ENCODE measurements around the gene DENND11.

The DENND11 gene

GRCh38 chr7:141715794-141716689, 14.1 kb upstream of the DENND11 start:
- H3K27ac Mint-ChIP-seq: no peak overlapping the region
- no peak overlapping the region for H3K4me3 Mint-ChIP-seq

GRCh38 chr7:141715018-141715417, 13.1 kb upstream of the DENND11 start:
- DNase-seq (no peak), ATAC-seq (replicated peaks) (no peak)
- no peaks in the 10 kb centered on the region for H3K27me3 Mint-ChIP-seq
- H3K27ac Mint-ChIP-seq: no peak overlapping the region
- no peak overlapping the region for H3K4me3 Mint-ChIP-seq
- no peaks in the 10 kb centered on the region for H3K36me3 Mint-ChIP-seq (ENCODE audit: insufficient read depth)
- peaks cover 3% of the 10 kb centered on the region in 2 donors for H3K4me1 Mint-ChIP-seq (ENCODE audit: low read depth in 2 of 2)
- H3K9me3 Mint-ChIP-seq: no peaks in the 10 kb centered on the region

More at GRCh38 chr7:141715794-141716689, 14.1 kb upstream of the DENND11 start:
- DNase-seq (no peak), ATAC-seq (replicated peaks) (no peak)
- Mint-ChIP-seq H3K36me3 (ENCODE audit: insufficient read depth) (no peaks in the 10 kb centered on the region), H3K9me3 (no peaks in the 10 kb centered on the region), H3K27me3 (no peaks in the 10 kb centered on the region), H3K4me1 (ENCODE audit: low read depth in 2 of 2) (peaks cover 3% of the 10 kb centered on the region in 2 donors)

GRCh38 chr7:141714571-141714970, 12.6 kb upstream of the DENND11 start:
- DNase-seq (no peak), ATAC-seq (replicated peaks) (no peak)
- H3K27me3 Mint-ChIP-seq: no peaks in the 10 kb centered on the region
- H3K27ac Mint-ChIP-seq: no peak overlapping the region
- peaks cover 3% of the 10 kb centered on the region in 2 donors for H3K4me1 Mint-ChIP-seq (ENCODE audit: low read depth in 2 of 2)
- no peaks in the 10 kb centered on the region for H3K36me3 Mint-ChIP-seq (ENCODE audit: insufficient read depth)
- H3K9me3 Mint-ChIP-seq: no peaks in the 10 kb centered on the region
- H3K4me3 Mint-ChIP-seq: no peak overlapping the region

- Mint-ChIP-seq H3K27ac (no peak overlapping the region), H3K4me1 (ENCODE audit: low read depth in 2 of 2) (peaks cover 3% of the 10 kb centered on the region in 2 donors), H3K4me3 (no peak overlapping the region), H3K9me3 (no peaks in the 10 kb centered on the region), H3K36me3 (ENCODE audit: insufficient read depth) (no peaks in the 10 kb centered on the region), H3K27me3 (no peaks in the 10 kb centered on the region)
- DNase-seq (no peak), ATAC-seq (replicated peaks) (no peak)
Observed at GRCh38 chr7:141713890-141714289, 11.9 kb upstream of the DENND11 start.

- no peak for ATAC-seq (replicated peaks)
- H3K27me3 Mint-ChIP-seq: no peaks in the 10 kb centered on the region
- H3K27ac Mint-ChIP-seq: no peak overlapping the region
- no peaks in the 10 kb centered on the region for H3K36me3 Mint-ChIP-seq (ENCODE audit: insufficient read depth)
- no peak overlapping the region for H3K4me3 Mint-ChIP-seq
- H3K9me3 Mint-ChIP-seq: no peaks in the 10 kb centered on the region
- H3K4me1 Mint-ChIP-seq (ENCODE audit: low read depth in 2 of 2): peaks cover 3% of the 10 kb centered on the region in 2 donors
- no peak for DNase-seq
Observed at GRCh38 chr7:141712603-141713255, 10.8 kb upstream of the DENND11 start.

GRCh38 chr7:141710301-141710700, 8.3 kb upstream of the DENND11 start:
- H3K27me3 Mint-ChIP-seq: no peaks in the 10 kb centered on the region
- ATAC-seq (replicated peaks) (peak; percentile 46), DNase-seq (no peak)
- H3K36me3 Mint-ChIP-seq (ENCODE audit: insufficient read depth): no peaks in the 10 kb centered on the region
- no peaks in the 10 kb centered on the region for H3K9me3 Mint-ChIP-seq
- H3K4me1 Mint-ChIP-seq (ENCODE audit: low read depth in 2 of 2): peaks cover 3% of the 10 kb centered on the region in 2 donors
- no peak overlapping the region for H3K4me3 Mint-ChIP-seq
- peak overlapping the region in 1 of 2 donors; percentile 9 for H3K27ac Mint-ChIP-seq

- Mint-ChIP-seq H3K9me3 (no peaks in the 10 kb centered on the region), H3K4me3 (no peak overlapping the region), H3K36me3 (ENCODE audit: insufficient read depth) (no peaks in the 10 kb centered on the region), H3K27me3 (no peaks in the 10 kb centered on the region), H3K27ac (no peak overlapping the region), H3K4me1 (ENCODE audit: low read depth in 2 of 2) (peaks cover 3% of the 10 kb centered on the region in 2 donors)
- ATAC-seq (replicated peaks) (no peak), DNase-seq (no peak)
Observed at GRCh38 chr7:141709749-141710148, 7.8 kb upstream of the DENND11 start.

GRCh38 chr7:141709318-141709717, 7.4 kb upstream of the DENND11 start:
- H3K27ac Mint-ChIP-seq: no peak overlapping the region
- no peak overlapping the region for H3K4me3 Mint-ChIP-seq
- no peaks in the 10 kb centered on the region for H3K36me3 Mint-ChIP-seq (ENCODE audit: insufficient read depth)
- no peaks in the 10 kb centered on the region for H3K9me3 Mint-ChIP-seq
- no peaks in the 10 kb centered on the region for H3K27me3 Mint-ChIP-seq
- DNase-seq (no peak), ATAC-seq (replicated peaks) (no peak)
- peaks cover 3% of the 10 kb centered on the region in 2 donors for H3K4me1 Mint-ChIP-seq (ENCODE audit: low read depth in 2 of 2)

GRCh38 chr7:141708351-141708750, 6.4 kb upstream of the DENND11 start, which contains the start of gene WEE2:
TSS of gene WEE2 (plus strand) at chr7:141708353. CDS start at chr7:141708759, 406 bp downstream.
- H3K27me3 Mint-ChIP-seq: no peaks in the 10 kb centered on the region
- DNase-seq (no peak), ATAC-seq (replicated peaks) (no peak)
- H3K4me3 Mint-ChIP-seq: no peak within 1 kb of the TSS
- no peaks in the 10 kb centered on the region for H3K9me3 Mint-ChIP-seq
- H3K36me3 Mint-ChIP-seq (ENCODE audit: insufficient read depth): no peaks in the 10 kb centered on the region
- no peak within 1 kb of the TSS for H3K27ac Mint-ChIP-seq
- peaks cover 3 to 4% of the 10 kb centered on the region in 2 donors for H3K4me1 Mint-ChIP-seq (ENCODE audit: low read depth in 2 of 2)

- Mint-ChIP-seq H3K27me3 (no peaks in the 10 kb centered on the region), H3K27ac (no peak overlapping the region), H3K4me3 (no peak overlapping the region), H3K4me1 (ENCODE audit: low read depth in 2 of 2) (peaks cover 6 to 7% of the 10 kb centered on the region in 2 donors), H3K9me3 (no peaks in the 10 kb centered on the region), H3K36me3 (ENCODE audit: insufficient read depth) (peaks cover 4% of the 10 kb centered on the region)
- no peak for ATAC-seq (replicated peaks)
- no peak for DNase-seq
Observed at GRCh38 chr7:141706239-141707064, 4.5 kb upstream of the DENND11 start.

- Mint-ChIP-seq H3K36me3 (ENCODE audit: insufficient read depth) (peaks cover 10% of the 10 kb centered on the region), H3K27me3 (no peaks in the 10 kb centered on the region), H3K4me1 (ENCODE audit: low read depth in 2 of 2) (peaks cover 18% of the 10 kb centered on the region in 2 donors), H3K4me3 (no peak overlapping the region), H3K27ac (no peak overlapping the region), H3K9me3 (no peaks in the 10 kb centered on the region)
- ATAC-seq (replicated peaks) (no peak), DNase-seq (no peak)
Observed at GRCh38 chr7:141704741-141705140, 2.8 kb upstream of the DENND11 start.

- Mint-ChIP-seq H3K4me3 (no peak overlapping the region), H3K27me3 (no peaks in the 10 kb centered on the region), H3K4me1 (ENCODE audit: low read depth in 2 of 2) (peaks cover 22 to 25% of the 10 kb centered on the region in 2 donors), H3K36me3 (ENCODE audit: insufficient read depth) (peaks cover 10% of the 10 kb centered on the region), H3K27ac (no peak overlapping the region), H3K9me3 (no peaks in the 10 kb centered on the region)
- DNase-seq: no peak
- no peak for ATAC-seq (replicated peaks)
Observed at GRCh38 chr7:141704112-141704511, 2.1 kb upstream of the DENND11 start.

GRCh38 chr7:141702892-141703291, 926 bp upstream of the DENND11 start:
- ATAC-seq (replicated peaks) (no peak), DNase-seq (no peak)
- H3K9me3 Mint-ChIP-seq: no peaks in the 10 kb centered on the region
- no peaks in the 10 kb centered on the region for H3K27me3 Mint-ChIP-seq
- peaks cover 30 to 37% of the 10 kb centered on the region in 2 donors for H3K4me1 Mint-ChIP-seq (ENCODE audit: low read depth in 2 of 2)
- H3K36me3 Mint-ChIP-seq (ENCODE audit: insufficient read depth): peaks cover 10% of the 10 kb centered on the region
- peak overlapping the region in 1 of 2 donors; percentile 90 for H3K27ac Mint-ChIP-seq
- peak overlapping the region in 1 of 2 donors; percentile 75 for H3K4me3 Mint-ChIP-seq

All from effector memory CD8-positive, alpha-beta T cell (primary cell).